NT2/D1 (cell line): ENCODE results near the gene TBPL2.

Experiments used
- DNase-seq: peaks from one replicate; pipeline ENCODE4 v3.0.0-alpha.2; 2011; ENCODE audit warnings: low read depth, low spot score
- H3K27me3 ChIP-seq: 2 replicates; pipeline ENCODE4 v1.6.0; 2011; ENCODE audit warnings: mild to moderate bottlenecking; ENCODE audit not compliant: insufficient read length, insufficient read depth
- H3K36me3 ChIP-seq: 2 replicates; pipeline ENCODE4 v1.6.1; 2011; ENCODE audit warnings: mild to moderate bottlenecking, low read length, mixed read lengths; ENCODE audit not compliant: insufficient read depth, insufficient read length
- H3K4me1 ChIP-seq: 2 replicates; pipeline ENCODE4 v1.5.1; 2011; ENCODE audit not compliant: insufficient read depth, insufficient read length
- H3K4me3 ChIP-seq: 2 replicates; pipeline ENCODE4 v1.5.1; 2011; ENCODE audit warnings: low read depth; ENCODE audit not compliant: insufficient read length
- H3K9ac ChIP-seq: 2 replicates; pipeline ENCODE4 v1.6.0; 2011; ENCODE audit warnings: low read depth; ENCODE audit not compliant: insufficient read length
- H3K9me3 ChIP-seq: 2 replicates; pipeline ENCODE4 v1.5.1; 2011; ENCODE audit warnings: mild to moderate bottlenecking, low read length; ENCODE audit not compliant: insufficient read depth
- SUZ12 ChIP-seq: IDR thresholded peaks from 2 replicates; pipeline ENCODE4 v1.6.1; 2011; ENCODE audit not compliant: insufficient read length, insufficient read depth; ENCODE audit errors: extremely low read depth
- YY1 ChIP-seq: IDR thresholded peaks from 2 replicates; pipeline ENCODE4 v1.6.1; 2011; ENCODE audit not compliant: insufficient read length, insufficient read depth
- ZNF274 ChIP-seq: IDR thresholded peaks from 2 replicates; pipeline ENCODE4 v1.6.1; 2011; ENCODE audit warnings: mild to moderate bottlenecking, low read depth, low read length

Gene TBPL2

GRCh38 chr14:55399183-55399582 is 41.2 kb downstream of the TBPL2 start:
- Histone ChIP-seq H3K9me3 (no peaks in the 10 kb centered on the region), H3K36me3 (no peaks in the 10 kb centered on the region), H3K4me1 (no peaks in the 10 kb centered on the region), H3K4me3 (no peak overlapping the region), H3K9ac (no peak overlapping the region), H3K27me3 (no peaks in the 10 kb centered on the region)
- DNase-seq: no peak
- no peak for TF ChIP-seq SUZ12
- TF ChIP-seq YY1: no peak
- no peak for TF ChIP-seq ZNF274

GRCh38 chr14:55398679-55399078 is 41.7 kb downstream of the TBPL2 start:
- no peaks in the 10 kb centered on the region for H3K4me1 ChIP-seq
- H3K27me3 ChIP-seq: no peaks in the 10 kb centered on the region
- DNase-seq: no peak
- H3K9ac ChIP-seq: no peak overlapping the region
- H3K36me3 ChIP-seq: no peaks in the 10 kb centered on the region
- no peak overlapping the region for H3K4me3 ChIP-seq
- TF ChIP-seq YY1 (no peak), ZNF274 (no peak)
- H3K9me3 ChIP-seq: no peaks in the 10 kb centered on the region

- H3K4me1 ChIP-seq: no peaks in the 10 kb centered on the region
- DNase-seq: no peak
- no peaks in the 10 kb centered on the region for H3K9me3 ChIP-seq
- no peaks in the 10 kb centered on the region for H3K27me3 ChIP-seq
- no peak overlapping the region for H3K9ac ChIP-seq
- TF ChIP-seq YY1 (no peak), SUZ12 (no peak), ZNF274 (no peak)
- H3K36me3 ChIP-seq: peaks cover 28% of the 10 kb centered on the region
- no peak overlapping the region for H3K4me3 ChIP-seq
Observed at GRCh38 chr14:55389330-55389729, 51.1 kb downstream of the TBPL2 start.

GRCh38 chr14:55388160-55388559 is 52.3 kb downstream of the TBPL2 start:
- no peaks in the 10 kb centered on the region for H3K4me1 ChIP-seq
- TF ChIP-seq YY1: no peak
- TF ChIP-seq SUZ12: no peak
- TF ChIP-seq ZNF274: no peak
- H3K9ac ChIP-seq: no peak overlapping the region
- no peak overlapping the region for H3K4me3 ChIP-seq
- H3K9me3 ChIP-seq: no peaks in the 10 kb centered on the region
- no peak for DNase-seq
- peaks cover 33% of the 10 kb centered on the region for H3K36me3 ChIP-seq
- no peaks in the 10 kb centered on the region for H3K27me3 ChIP-seq

GRCh38 chr14:55387121-55387520 is 53.3 kb downstream of the TBPL2 start:
- H3K4me1 ChIP-seq: no peaks in the 10 kb centered on the region
- H3K36me3 ChIP-seq: peaks cover 34% of the 10 kb centered on the region
- DNase-seq: no peak
- no peak overlapping the region for H3K9ac ChIP-seq
- H3K9me3 ChIP-seq: no peaks in the 10 kb centered on the region
- TF ChIP-seq YY1: no peak
- no peaks in the 10 kb centered on the region for H3K27me3 ChIP-seq
- no peak overlapping the region for H3K4me3 ChIP-seq

GRCh38 chr14:55386037-55386808 is 54.2 kb downstream of the TBPL2 start:
- Histone ChIP-seq H3K36me3 (peaks cover 41% of the 10 kb centered on the region), H3K4me3 (no peak overlapping the region), H3K4me1 (no peaks in the 10 kb centered on the region), H3K9me3 (no peaks in the 10 kb centered on the region), H3K9ac (no peak overlapping the region), H3K27me3 (no peaks in the 10 kb centered on the region)
- DNase-seq: no peak
- TF ChIP-seq ZNF274 (no peak), SUZ12 (no peak), YY1 (no peak)

- Histone ChIP-seq H3K27me3 (no peaks in the 10 kb centered on the region), H3K9me3 (no peaks in the 10 kb centered on the region), H3K4me1 (no peaks in the 10 kb centered on the region), H3K9ac (no peak overlapping the region), H3K4me3 (no peak overlapping the region), H3K36me3 (peaks cover 55% of the 10 kb centered on the region)
- TF ChIP-seq YY1 (no peak), ZNF274 (no peak), SUZ12 (no peak)
- no peak for DNase-seq
Observed at GRCh38 chr14:55384536-55384935, 55.9 kb downstream of the TBPL2 start.
